ENCODE data around the gene CEACAM4.

The CEACAM4 gene

GRCh38 chr19:41652250-41652649 lies 25.4 kb upstream of the CEACAM4 start:
- peaks cover 66% of the 10 kb centered on the region for H3K27me3 ChIP-seq (ENCODE audit: insufficient read depth, low read depth, severe bottlenecking)
- TF ChIP-seq CTCF (IDR thresholded peaks at IDR 0.05; ENCODE audit: low read depth, low read length), result no peak
- no peaks in the 10 kb centered on the region for H3K36me3 ChIP-seq
- no peak for DNase-seq
- no peak overlapping the region for H3K4me3 ChIP-seq (ENCODE audit: low read depth, low read length)
- H3K9me3 ChIP-seq (ENCODE audit: severe bottlenecking), result no peaks in the 10 kb centered on the region
- no peak overlapping the region for H3K27ac ChIP-seq

- no peak for DNase-seq
- Histone ChIP-seq H3K9me3 (ENCODE audit: severe bottlenecking) (no peaks in the 10 kb centered on the region), H3K27me3 (ENCODE audit: insufficient read depth, low read depth, severe bottlenecking) (peaks cover 44% of the 10 kb centered on the region), H3K4me3 (ENCODE audit: low read depth, low read length) (no peak overlapping the region), H3K36me3 (no peaks in the 10 kb centered on the region), H3K27ac (no peak overlapping the region)
- no peak for TF ChIP-seq CTCF (IDR thresholded peaks at IDR 0.05; ENCODE audit: low read depth, low read length)
These were observed 23.0 kb upstream of the CEACAM4 start for GRCh38 chr19:41649827-41650226.

GRCh38 chr19:41646589-41647204 lies 19.8 kb upstream of the CEACAM4 start:
- no peak for DNase-seq
- no peaks in the 10 kb centered on the region for H3K9me3 ChIP-seq (ENCODE audit: severe bottlenecking)
- peak; percentile 20; the same call in 1 of the 2 replicates for TF ChIP-seq CTCF (IDR thresholded peaks at IDR 0.05; ENCODE audit: low read depth, low read length)

GRCh38 chr19:41641879-41642485 lies 15.1 kb upstream of the CEACAM4 start:
- DNase-seq, result peak; percentile 66

More at GRCh38 chr19:41646589-41647204, 19.8 kb upstream of the CEACAM4 start:
- no peak overlapping the region for H3K4me3 ChIP-seq (ENCODE audit: low read depth, low read length)
- peaks cover 35% of the 10 kb centered on the region for H3K27me3 ChIP-seq (ENCODE audit: insufficient read depth, low read depth, severe bottlenecking)
- no peak overlapping the region for H3K27ac ChIP-seq
- no peaks in the 10 kb centered on the region for H3K36me3 ChIP-seq

GRCh38 chr19:41638641-41639081 lies 11.8 kb upstream of the CEACAM4 start:
- DNase-seq, result no peak
- no peak for TF ChIP-seq CTCF (IDR thresholded peaks at IDR 0.05; ENCODE audit: low read depth, low read length)
- no peak overlapping the region for H3K4me3 ChIP-seq (ENCODE audit: low read depth, low read length)
- H3K36me3 ChIP-seq, result no peaks in the 10 kb centered on the region
- H3K27me3 ChIP-seq (ENCODE audit: insufficient read depth, low read depth, severe bottlenecking), result peaks cover 61% of the 10 kb centered on the region
- no peak overlapping the region for H3K27ac ChIP-seq
- H3K9me3 ChIP-seq (ENCODE audit: severe bottlenecking), result no peaks in the 10 kb centered on the region

More at GRCh38 chr19:41641879-41642485, 15.1 kb upstream of the CEACAM4 start:
- Histone ChIP-seq H3K27me3 (ENCODE audit: insufficient read depth, low read depth, severe bottlenecking) (peaks cover 50% of the 10 kb centered on the region), H3K4me3 (ENCODE audit: low read depth, low read length) (no peak overlapping the region), H3K27ac (no peak overlapping the region), H3K36me3 (no peaks in the 10 kb centered on the region), H3K9me3 (ENCODE audit: severe bottlenecking) (no peaks in the 10 kb centered on the region)
- TF ChIP-seq CTCF (IDR thresholded peaks at IDR 0.05; ENCODE audit: low read depth, low read length), result peak; percentile 75
